Hippocampal formation (tissue), 2 donors: ENCODE measurements around the gene PPP2R2B.

Source experiments
- DNase-seq, 2 donors: peaks; one replicate each; lab custom pipeline; 2025; lab: John Stamatoyannopoulos, UW

Gene PPP2R2B

GRCh38 chr5:146878476-146879172 lies at the start of gene PPP2R2B:
TSS of gene PPP2R2B (minus strand) at chr5:146878757.
- DNase-seq = peak; percentile 40 to 60

DNA sequence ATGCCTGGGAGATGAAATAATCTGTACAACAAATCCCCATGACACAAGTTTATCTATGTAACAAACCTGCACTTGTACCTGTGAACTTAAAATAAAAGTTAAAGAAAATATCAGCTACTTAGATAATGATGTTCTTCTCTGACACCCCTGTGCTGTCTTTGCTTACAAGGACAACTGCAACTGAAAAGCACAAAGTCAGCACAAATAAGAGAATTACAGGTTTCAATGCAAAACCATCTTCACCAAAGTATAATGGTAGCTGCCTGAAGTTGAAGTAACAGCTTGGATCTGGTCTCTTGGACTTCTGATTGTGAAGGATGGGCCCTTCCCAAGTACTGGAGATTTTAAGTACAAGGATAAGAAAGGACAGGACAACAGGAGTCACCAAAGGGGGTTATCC lies 45.6 kb upstream of the PPP2R2B start:
- DNase-seq = no peak

DNA sequence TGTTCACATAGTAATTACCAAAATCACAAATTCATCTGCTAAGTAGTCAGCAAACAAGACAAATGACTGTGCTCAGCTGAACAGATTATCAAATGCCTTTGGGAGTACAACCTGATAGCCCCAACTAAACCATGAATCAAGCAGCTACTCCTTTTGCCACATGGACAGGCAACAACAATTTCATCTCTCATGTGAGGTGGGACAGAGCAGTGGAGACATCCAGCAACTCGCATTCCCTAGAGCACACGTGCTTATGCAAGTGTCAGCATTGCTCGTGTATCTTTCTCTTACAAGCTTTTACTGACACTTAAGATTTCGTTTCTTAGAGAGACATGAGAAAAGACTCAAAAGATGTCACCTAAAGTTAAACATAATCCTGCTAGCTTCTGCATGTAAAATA lies 42.7 kb upstream of the PPP2R2B start:
- no peak for DNase-seq

- DNase-seq = no peak
Observed at GRCh38 chr5:146920351-146920881, 41.9 kb upstream of the PPP2R2B start.

DNA sequence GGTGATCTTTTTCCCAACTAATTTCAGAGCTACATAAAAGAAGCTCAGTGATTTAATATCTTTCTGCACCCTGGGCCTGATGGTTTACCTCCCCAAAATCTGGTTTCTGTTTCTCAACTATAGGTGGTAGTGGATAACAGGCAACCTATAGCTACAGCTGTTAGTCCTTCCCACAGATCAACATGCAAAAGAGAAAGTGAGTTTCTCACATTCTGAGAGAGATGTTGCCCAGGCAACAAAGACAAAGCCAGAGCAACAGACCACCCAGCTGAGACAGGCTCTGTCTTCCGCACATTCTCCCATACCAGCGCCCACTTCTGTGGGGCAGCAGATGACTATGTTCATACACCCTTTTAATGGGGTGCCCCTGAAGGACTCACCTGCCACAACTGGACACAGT lies 40.7 kb upstream of the PPP2R2B start:
- DNase-seq = no peak

GRCh38 chr5:146917931-146918330 lies 39.4 kb upstream of the PPP2R2B start:
- no peak for DNase-seq

DNA sequence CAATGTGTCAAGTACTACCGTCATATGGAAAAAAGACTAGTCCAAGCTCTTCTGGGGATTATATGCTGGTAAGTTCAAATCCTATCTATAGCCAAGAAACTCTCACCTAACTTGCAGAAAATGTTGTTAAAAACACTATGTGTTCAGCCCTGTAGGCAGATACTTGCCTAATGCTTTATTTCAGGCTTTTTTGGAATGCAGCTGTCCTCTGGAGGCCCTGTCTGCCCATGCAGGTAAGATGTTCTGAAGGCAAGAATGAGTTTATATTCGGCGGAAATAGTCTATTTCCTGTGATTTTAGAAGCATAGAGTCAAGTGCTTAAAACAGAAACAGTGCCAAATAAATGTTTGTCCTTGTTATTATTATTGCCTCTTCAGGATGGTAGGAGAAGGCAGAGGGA lies 34.3 kb upstream of the PPP2R2B start:
- DNase-seq = no peak

- no peak for DNase-seq
Observed at GRCh38 chr5:146910239-146910638, 31.7 kb upstream of the PPP2R2B start.

DNA sequence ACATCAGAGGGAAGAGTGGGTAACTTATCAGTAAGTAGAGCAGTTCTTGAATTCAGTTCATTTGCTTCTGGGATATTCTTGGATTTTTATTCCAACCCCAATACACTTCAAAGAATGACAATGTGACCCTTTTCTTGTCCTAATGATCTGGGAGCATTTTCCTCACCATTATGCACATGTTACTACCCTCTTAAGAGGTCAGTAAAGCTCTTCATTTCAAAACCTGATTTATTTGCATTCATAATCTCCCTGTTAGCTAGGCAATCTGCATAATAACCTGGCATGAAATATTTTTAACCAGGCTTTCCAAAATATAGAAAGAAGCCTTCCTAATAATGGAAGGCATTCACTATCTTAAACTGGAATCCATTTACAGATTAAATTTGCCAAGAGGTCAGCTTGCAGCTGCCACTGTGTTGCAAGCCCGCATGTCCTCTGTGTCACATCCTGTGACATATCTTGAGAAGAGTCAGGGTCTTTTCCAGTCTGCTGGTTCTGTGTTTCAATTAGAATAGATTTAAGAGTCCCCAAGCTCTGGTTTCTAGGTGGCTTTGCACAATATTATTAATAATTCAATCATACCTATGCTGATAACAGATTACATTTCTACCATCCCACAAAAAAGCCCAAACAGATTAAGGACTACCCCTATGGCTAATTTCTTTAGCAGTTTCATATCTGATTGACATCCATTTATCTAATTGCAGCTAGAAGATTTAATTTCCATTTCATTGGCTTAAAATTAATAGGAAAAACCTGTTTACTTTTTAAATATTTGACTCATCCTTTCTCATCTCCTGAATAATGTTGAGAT lies 30.9 kb upstream of the PPP2R2B start:
- no peak for DNase-seq

DNA sequence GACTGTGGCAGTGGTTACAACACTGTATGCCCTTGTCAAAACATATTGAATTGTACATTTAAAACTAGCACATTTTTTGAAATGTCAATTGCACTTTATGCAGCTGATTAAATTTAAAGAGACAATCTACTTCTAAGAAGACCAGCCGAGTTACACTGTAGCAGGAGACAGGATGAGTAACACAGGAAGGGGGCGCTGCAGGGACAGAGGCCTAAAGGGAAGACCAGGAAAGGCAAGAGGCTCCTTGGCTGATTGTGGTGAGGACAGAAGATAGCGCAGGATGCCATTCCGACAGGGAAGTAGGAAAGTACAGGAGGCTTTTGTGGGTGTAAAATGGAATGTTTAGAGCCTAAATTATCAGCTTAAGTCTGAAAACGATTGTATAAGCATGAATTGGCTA lies 28.2 kb upstream of the PPP2R2B start:
- DNase-seq = no peak

DNA sequence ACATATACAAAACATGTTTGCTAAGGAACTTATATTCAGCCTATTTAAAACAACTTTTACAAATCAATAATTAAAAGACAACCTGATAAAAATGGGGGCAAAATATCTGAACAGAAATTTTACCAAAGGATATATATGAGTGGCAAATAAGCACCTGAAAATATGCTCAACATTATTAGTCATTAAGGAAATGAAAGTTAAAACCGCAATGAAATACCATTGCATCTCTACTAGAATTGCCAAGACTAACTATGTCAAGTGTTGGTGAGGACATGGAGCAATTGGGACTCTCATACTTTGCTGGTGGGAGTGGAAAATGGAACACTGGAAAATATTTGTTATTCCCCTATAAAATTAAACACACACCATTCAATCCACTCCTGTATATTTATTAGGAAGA lies 26.3 kb upstream of the PPP2R2B start:
- DNase-seq = no peak

DNA sequence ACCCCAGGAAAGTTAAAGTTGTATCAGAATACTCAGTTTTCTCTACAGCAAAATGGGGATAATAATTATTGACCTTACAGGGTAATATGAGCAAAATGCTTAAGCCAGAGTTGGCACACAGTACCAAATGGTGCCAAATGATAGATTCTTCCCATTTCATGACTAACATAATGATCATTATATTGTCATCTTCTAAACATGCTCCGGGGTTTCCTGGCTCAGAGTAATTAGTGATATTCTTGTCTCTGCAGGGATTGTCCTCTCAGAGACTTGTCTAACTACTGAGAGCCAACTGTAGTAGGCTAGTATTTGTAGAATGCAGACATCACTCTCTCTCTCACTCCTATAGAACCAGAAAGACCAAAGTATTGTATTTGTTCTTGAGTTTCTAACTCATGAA lies 25.2 kb upstream of the PPP2R2B start:
- DNase-seq = no peak

GRCh38 chr5:146902471-146902870 lies 23.9 kb upstream of the PPP2R2B start:
- no peak for DNase-seq

DNA sequence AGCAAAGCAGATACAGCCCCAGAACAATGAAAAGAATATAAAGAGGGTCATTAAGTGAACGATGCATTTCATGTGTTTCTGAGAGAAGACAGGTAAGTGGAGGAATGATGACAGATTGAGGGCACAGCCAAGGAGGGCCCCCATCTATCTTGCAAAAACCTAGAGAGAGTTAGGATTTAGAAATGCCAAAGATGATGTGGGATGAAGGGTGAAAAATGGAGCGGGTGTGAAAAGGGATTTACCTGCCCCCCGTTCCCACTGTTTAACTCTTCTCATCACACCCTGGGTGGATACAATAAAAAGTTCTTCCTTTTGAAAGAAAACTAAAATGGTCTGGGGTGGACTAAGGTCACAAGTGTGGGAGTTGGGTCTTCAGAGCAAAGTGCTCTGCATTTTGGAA lies 18.5 kb upstream of the PPP2R2B start:
- no peak for DNase-seq

DNA sequence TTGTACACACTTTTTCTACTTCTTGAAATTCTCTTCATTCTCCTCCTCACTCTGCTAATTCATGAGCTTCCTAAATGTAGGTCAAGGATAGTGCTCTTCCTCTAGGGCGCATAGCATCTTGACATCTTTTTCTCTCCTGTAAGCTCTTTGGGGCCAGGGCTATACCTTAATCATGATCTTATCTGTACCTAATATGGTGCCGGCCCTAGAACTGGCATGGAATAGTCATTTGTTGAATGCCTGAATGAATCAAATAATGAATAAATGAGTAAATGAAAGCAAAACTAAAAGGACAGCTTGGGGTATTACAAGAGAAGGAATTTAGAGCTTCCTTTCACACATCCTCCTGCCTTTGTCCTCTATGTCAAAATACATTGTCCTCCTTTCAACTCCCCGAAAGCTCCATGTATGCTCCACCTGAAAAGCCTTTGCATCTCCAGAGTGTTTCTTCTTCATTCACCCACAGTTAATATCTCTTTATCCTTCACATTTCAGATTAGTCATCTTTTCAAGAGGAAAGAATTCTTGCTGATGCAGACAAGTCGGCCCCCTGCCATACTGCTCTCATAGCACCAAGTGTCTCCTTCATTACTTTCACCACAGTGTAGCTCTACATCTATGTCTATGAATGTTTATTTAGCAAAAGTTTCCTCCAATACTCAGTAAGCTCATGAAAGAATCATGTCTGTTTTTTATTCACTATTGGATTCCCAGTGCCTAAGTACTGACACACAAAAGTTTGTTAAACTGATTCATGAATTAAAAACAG lies 16.4 kb upstream of the PPP2R2B start:
- DNase-seq = no peak

GRCh38 chr5:146893991-146894390 lies 15.4 kb upstream of the PPP2R2B start:
- no peak for DNase-seq

DNA sequence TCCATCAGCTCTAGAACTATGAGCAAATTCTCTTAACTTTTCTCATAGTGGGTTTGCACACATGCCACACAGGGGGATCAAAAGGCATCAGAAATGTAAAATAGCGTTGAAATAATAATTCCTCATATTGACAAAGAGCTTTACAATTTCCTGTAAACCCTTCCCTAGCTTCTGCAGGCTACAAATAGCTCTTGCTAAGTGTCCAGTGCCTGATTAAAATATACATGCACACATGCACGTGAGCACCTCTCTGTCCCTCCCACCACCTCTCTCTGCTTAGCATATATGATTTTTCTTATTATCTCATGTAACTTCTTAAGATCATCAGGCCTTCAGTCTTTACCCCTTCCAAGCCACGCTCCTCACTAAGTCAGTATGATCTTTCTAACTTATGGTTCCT lies 13.7 kb upstream of the PPP2R2B start:
- no peak for DNase-seq

- DNase-seq = no peak
Observed at GRCh38 chr5:146891511-146891910, 13.0 kb upstream of the PPP2R2B start.

GRCh38 chr5:146890731-146891440 lies 12.3 kb upstream of the PPP2R2B start:
- no peak for DNase-seq

DNA sequence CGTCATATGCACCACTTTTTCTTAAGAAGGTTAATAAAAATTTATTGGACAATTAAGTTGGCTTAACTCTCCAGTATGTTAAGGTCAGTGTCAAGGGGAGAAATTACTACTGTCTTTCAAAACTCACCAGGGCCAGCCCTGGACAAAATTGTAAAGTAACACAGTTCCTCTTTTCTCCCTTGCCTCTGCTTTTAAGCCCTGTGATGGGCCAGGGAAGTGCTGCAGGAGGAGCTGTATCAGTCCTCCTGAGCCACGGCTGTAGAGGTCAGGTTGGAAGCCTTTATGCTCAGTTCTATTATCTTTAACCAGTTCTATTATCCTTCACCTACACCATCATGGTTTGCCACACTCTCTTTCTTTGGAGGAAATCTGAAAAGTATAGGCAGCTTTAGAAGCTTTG lies 11.5 kb upstream of the PPP2R2B start:
- no peak for DNase-seq

DNA sequence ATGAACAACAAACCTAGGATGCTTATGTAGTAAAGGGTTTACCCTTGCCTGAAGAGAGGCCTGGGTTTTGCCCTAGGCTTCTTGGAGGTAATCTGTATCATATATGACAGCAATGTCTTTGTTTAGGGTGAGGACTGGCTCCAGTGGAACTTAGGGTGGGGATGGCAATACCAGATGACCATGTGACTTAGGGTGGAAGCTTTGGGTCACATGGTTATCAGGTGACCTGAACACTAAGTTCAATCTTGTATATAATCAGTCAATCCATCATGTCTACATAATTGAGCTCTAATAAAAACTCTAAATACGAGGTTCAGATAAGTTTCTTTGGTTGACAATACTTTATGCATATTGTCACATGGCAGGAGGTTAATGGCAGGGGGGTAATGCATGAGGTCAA lies 10.6 kb upstream of the PPP2R2B start:
- no peak for DNase-seq
